Jurkat, Clone E6-1 (cell line): Measurements from ENCODE around the gene TMEM89.
A peak's percentile ranks its signal among the peaks of the same experiment; 100 is the strongest.

Experiments
- DNase-seq: peaks from one replicate; pipeline ENCODE4 v3.0.0-alpha.2; 2011; ENCODE audit warnings: low read depth, low spot score
- H3K4me3 ChIP-seq: 2 replicates; pipeline ENCODE4 v1.5.1; 2011; ENCODE audit warnings: mild to moderate bottlenecking, low read length, control low read depth, moderate library complexity

Gene TMEM89

DNA sequence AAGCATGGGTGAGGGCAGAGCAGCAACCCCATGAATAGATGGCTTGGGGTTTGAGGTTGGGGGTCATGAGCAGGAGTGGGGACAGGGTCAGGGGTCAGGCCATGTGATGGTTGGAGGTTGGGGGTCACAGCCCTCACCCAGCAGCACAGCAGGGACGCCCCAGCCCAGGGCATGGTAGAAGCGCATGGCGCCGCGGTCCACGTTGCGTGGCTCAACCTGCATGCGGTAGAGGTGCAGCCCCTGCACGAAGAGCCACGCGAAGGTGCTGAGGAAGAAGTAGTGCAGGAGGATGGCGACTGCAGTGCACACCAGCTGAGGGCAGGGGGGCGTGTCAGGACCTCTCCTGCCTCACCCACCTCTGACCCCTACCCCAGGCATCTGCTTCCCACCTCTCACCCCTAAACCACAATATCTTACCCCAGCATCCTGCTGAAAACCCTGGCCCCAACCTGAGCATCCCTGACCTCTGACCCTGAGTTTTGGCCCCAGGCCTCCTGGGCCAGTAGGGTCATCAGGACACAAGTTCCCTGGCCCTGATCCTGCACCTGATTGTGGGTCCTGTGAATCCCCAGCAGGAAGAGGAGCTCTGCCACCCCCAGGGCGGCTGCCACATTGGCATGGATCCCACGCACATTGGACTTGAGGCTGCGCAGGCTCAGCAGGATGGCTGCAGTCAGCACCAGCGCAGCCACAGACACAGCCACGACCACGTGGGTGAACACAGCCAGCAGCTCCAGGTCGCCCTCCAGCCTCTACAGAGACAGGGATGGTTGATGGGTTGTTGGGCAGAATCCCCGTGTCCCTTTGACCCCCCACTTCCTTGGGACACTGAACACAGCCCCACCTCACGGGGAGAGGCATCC lies 23.6 kb upstream of the TMEM89 start:
- H3K4me3 ChIP-seq = no peak overlapping the region
- DNase-seq = no peak

DNA sequence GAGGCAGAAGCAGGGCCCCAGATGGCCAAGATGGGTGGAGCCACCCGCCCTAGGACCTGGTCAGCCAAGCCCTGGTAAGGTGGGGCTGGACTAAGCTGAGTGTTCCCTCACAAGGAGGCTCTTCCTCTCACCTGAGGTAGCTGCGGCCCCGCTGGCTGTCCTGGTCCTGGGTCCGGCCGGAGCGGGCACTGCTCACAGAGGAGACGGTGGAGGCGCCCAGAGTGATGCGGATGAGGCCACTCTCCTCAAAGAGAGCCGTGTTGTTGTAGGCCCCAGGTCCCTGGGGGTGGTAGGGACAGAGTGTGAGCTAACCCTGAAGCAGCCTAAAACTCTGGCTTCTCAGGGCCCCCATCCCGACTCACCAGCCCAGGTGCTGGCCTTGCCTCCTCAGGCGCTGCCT lies 21.0 kb upstream of the TMEM89 start:
- DNase-seq = no peak
- H3K4me3 ChIP-seq = no peak overlapping the region

GRCh38 chr3:48641396-48641795 lies 19.8 kb upstream of the TMEM89 start:
- no peak for DNase-seq
- no peak overlapping the region for H3K4me3 ChIP-seq

DNA sequence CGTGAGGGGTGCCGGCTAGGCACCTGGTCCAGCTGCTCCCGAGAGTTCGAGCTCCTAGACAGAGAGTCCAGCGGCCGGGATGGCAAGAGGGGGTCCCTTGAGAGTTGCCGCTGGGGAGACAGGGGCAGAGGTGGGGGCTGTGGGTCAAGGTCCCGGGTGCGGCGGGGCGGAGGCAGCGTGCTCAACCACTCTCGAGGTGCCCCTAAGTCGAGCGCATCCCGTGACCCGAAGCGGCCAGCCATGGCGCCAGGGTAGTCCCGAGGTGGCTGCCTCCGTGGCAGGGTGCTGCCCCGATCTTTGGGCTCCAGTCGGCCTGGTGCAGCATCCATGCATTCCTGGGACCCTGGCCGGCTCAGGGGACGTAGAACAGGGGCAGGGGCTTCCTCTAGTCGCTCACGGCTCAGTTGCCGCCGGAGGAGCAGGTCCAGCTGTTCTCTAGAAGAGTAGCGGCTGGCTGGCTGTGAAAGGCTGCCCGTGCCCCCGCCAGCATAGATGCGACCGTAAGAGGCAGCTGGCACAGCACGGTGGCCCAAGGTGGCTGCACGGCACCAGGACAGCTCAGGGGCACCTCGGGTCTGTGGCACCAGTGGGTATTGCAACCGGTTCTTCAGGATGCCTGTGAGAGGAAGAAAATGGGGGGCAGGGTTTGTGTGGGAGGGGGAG lies 18.5 kb upstream of the TMEM89 start:
- H3K4me3 ChIP-seq = no peak overlapping the region
- DNase-seq = no peak

- H3K4me3 ChIP-seq = no peak overlapping the region
- DNase-seq = no peak
These were observed 15.7 kb upstream of the TMEM89 start for GRCh38 chr3:48637305-48637704.

- peak overlapping the region; percentile 76; the same call in 1 of the 2 replicates for H3K4me3 ChIP-seq
- no peak for DNase-seq
These were observed 14.6 kb upstream of the TMEM89 start for GRCh38 chr3:48636149-48636655.

DNA sequence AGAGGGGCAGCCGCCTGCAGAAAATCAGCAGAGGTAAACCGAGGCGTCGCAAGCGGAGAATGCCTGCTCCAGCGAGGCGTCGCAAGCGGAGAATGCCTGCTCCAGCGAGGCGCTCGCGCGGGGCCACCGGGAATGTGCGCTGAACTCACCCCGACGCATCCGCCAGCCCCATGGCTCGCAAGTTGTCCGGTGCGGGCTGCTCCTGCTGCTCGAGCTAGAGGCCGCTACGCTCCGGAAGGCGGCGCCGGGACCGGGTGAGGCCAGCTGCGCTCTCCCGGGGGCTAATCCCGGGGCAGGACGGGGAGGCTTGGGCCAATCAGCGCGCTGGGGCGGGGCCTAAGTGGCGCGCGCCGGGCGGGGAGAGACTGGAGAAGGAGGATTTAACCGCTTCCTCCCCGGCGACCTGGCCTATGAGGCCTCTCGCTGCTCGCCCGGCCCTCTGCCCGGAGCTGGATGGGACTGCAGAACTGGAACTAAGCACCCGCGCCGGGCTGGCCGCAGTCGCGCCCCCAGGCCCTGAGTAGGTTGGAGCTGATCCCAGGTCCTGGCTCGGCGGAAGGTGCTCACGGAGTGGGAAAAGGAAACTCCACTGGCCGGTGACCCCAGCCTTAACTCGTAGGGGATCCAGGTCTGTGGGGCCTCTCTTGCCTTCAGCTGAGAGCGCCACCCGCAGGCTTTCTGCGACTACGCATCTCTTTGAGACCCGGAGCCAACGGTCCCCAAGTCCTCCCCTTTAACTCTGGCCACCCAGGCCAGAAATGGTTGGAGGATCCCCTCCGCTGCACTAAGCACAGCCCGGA lies 13.9 kb upstream of the TMEM89 start, which contains the start of gene SLC26A6:
Gene SLC26A6 (minus strand): TSS at position 240 of the 800 bp plus-strand sequence. CDS start 68 bp downstream, at position 172.
- H3K4me3 ChIP-seq = peak within 1 kb of the TSS; percentile 76
- peak; percentile 88 for DNase-seq

DNA sequence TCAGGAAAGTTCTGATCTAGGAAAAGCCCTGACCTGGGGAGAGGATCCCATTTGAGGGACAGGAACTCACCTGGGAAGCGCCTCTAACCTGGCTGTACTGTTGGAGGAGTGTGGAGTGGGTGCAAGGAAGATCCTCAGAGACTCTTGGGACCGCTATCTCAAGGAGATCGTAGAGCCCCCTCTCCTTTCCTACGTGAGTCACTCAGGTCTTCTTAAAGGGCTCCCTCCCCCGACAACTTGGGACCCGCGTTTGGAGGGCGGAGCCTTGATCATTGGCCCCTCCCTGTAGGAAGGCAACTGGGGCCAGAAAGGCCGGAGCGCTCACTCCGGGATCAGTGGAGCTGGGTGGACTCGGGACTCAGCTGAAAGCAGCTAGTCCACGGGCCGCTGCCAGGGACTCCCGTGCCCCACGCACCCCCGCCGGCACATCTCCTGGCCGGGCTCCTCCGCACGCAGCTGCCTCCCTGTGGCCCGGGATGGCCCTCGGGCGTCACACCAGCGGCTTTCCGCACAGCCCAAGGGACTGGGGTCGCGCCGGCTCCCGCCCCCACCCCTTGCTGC lies 13.2 kb upstream of the TMEM89 start:
- DNase-seq = peak; percentile 47
- H3K4me3 ChIP-seq = peak overlapping the region; percentile 76

GRCh38 chr3:48633743-48634142 lies 12.2 kb upstream of the TMEM89 start:
- H3K4me3 ChIP-seq = no peak overlapping the region
- no peak for DNase-seq

GRCh38 chr3:48633256-48633655 lies 11.7 kb upstream of the TMEM89 start:
- no peak for DNase-seq
- no peak overlapping the region for H3K4me3 ChIP-seq

DNA sequence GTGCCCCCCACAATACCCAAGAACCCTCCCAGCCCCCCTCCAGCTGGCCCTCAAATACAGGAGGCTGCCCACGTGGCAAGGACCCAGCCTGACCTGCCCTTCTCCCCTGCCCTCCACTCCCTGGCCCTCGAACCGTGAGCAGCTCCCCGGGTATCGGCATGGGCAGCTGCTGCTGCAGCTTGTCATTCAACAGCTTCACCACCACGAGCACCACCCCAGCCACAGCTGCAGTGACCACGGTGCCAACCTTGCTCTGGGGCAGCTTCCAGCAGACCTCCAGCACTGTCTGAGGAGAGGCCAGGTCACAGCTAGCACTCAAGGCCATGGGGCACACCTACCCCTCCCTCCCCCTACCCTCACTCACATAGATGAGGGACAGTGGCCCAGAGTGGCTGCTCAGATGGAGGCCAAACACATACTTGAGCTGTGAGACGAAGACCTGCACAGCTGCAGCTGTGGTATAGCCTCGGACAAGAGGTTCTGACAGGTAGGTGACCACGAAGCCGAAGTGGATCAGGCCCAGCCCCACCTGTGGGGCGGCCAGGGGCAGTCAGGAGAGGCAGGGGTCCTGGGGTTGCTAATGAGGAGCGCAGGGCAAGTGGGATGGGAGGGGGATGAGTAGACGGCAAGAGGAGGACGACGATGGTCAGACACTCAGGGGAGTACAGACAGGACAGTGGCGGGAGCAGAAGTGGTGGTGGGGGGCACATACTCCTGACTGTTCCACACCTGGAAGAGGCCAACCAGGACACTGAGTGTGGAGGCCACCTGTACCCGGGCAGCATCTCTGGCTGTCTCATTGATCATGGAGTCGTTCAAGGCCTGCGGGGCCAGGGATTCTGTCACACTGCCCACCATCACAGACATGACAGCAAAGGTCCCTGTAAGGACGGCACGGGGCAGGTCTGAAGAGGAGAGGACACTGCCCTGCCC lies 10.2 kb upstream of the TMEM89 start:
- DNase-seq = no peak
- no peak overlapping the region for H3K4me3 ChIP-seq

DNA sequence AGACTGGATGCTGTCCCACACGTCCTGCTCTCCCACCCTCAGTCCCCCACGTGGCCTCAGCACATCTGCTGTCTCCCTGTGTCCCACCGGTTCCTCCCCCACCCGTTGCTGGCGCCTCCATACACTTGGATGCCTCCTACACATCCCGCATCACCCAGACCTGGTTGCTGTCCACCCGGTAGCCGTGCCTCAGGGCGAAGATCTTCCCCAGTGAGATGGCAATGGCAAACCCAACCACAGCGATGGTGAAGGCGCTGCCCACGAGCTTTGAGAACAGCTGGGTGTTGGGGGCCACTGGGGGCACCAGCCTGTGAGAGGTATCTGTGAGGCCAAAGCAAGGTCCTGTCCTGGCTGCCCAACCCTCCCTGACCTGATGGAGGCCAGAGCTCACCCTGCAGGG lies 9.3 kb upstream of the TMEM89 start:
- no peak for DNase-seq
- H3K4me3 ChIP-seq = no peak overlapping the region

DNA sequence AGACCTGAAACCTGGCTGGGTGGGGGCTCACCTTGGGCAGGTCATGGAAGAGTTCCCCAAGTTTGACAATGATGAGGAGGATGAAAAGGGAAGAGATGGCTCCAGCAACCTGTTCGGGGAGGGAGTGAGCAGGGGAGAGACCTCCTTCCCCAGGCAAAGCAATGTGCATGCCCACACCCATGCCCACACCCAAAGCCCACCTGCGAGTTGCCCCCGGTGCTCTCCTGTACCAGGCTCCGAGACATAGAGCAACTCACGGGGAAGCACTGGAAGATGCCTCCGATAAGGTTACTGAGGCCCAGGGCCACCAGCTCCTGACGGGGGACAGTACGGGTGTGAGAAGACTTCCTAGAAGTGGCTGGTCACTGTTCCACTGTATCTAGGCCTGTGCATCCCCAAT lies 8.8 kb upstream of the TMEM89 start:
- H3K4me3 ChIP-seq = no peak overlapping the region
- DNase-seq = no peak

GRCh38 chr3:48629894-48630293 lies 8.3 kb upstream of the TMEM89 start:
- H3K4me3 ChIP-seq = no peak overlapping the region
- DNase-seq = no peak

DNA sequence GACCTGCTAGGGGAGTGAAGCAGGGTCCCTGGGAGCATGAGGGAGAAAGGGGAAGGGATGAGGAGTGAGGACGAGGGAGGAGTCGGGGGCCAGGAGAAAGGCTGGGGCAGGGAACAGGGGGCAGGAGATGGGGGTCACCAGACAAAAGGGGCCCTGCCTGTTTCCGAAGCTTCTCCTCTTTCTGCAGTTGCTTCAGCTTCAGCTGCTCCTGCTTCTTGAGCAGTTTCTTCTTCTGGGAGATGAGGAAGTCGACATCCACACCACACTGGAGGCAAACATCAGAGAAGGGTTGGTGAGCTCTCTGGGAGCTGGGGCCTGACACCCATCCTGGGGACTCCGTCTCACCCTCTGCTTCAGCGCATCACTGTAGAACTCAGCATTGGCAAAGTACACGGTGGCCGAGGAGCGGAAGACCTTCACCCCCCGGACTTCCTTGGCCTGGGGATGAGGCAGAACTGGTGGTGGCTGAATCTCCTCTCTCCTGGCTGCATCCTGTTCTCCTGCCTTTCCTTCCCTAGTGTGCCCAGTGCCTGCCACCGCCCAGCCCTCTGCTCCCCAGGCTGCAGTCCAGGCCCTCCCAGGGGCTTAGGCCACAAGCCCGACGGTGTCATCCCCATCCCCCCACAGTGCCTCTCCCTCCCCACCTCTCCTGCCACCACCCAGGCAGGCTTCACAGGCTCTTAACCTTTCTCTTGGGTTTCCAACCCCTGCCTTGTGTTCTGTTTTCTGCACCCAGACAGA lies 6.9 kb upstream of the TMEM89 start:
- H3K4me3 ChIP-seq = no peak overlapping the region
- DNase-seq = no peak

DNA sequence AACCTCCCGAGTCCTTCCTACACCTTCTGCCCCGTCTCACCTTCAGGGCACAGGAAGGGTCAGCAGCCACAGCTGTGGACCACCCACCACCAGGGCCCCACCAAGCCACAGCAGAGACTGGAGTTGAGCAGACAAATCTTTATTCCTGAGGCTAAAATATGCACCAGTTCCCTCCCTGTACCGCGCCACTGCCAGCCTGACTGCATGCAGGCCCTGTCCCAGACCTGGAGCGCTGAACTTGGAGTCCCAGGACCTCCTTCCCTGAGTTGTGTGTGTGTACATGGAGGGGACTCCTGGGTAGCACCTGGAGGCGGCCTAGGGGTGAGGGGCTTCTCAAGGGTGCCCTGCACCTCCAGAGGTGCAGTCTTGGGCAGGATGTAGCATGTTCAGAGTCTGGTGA lies 4.0 kb upstream of the TMEM89 start:
- H3K4me3 ChIP-seq = no peak overlapping the region
- DNase-seq = no peak

DNA sequence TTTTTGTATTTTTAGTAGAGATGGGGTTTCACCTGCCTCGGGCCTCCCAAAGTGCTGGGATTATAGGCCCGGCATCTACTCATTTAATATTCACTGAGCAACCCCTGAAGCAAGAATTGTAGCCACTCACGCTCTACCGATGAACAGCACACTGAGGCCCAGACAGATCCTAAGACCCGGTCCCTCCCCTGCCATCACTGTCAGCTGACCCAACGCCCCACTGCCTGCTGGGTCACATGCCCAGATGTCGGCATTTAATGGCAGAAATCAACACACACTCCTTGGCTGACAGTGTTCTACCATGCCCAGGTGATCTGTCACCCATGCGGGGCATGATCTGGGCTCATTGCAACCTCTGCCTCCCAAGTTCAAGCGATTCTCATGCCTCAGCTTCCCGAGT lies 3.2 kb upstream of the TMEM89 start:
- H3K4me3 ChIP-seq = no peak overlapping the region
- DNase-seq = no peak
